Panc1 (cell line): ENCODE measurements around the gene NUMBL.

Source experiments
- CTCF ChIP-seq: fragments of 450-650 bp; IDR thresholded peaks from 2 replicates; pipeline ENCODE4 v1.5.1; 2017; ENCODE audit warnings: mild to moderate bottlenecking
- REST ChIP-seq, 2 experiments: IDR thresholded peaks; 2 replicates each; pipeline ENCODE4 v1.6.1; 2011 to 2012; ENCODE audit warnings: low read depth in 2 of 2, control low read depth in 1 of 2, low read length in 1 of 2, mild to moderate bottlenecking in 1 of 2, moderate library complexity in 1 of 2; ENCODE audit not compliant: insufficient read depth in 1 of 2
- SIN3A ChIP-seq: IDR thresholded peaks from 2 replicates; pipeline ENCODE4 v1.6.1; 2012; ENCODE audit warnings: low read depth, mild to moderate bottlenecking, low read length, moderate library complexity, borderline replicate concordance; ENCODE audit not compliant: insufficient read depth

GRCh38 chr19:40693150-40693788 lies 2.8 kb upstream of the NUMBL start:
- TF ChIP-seq CTCF (no peak), REST (IDR thresholded peaks at IDR 0.05; ENCODE audit: insufficient read depth in 1 of 2, low read depth in 2 of 2, low read length in 1 of 2) (no peak), SIN3A (no peak)
